Measurements from ENCODE around the gene CXCR2.
"Not testable (repeated sequence)": the region's sequence is repeated elsewhere in the genome, so short reads cannot be mapped to it uniquely, and the experiment has no call there.

Gene CXCR2

DNA sequence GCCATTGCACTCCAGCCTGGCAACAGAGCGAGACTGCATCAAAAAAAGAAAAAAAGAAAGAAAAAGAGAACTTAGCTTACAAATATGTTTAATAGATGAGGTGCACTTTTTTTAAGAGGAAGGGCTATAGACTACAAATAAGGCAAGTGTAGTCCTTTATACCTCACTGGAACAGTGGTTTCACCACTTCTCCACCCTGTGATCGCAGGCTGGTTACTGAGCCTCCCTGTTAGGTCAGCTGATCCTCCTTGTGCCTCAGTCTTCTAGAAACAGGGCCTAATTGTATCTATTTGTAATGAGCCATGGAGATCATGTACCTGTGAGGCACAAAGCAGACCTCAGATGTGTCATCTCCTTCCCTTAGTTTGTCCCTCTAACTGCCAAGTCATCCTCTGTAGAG lies 4.5 kb downstream of the CXCR2 start:
- no peak for DNase-seq (ENCODE audit: low read depth, low spot score)

DNA sequence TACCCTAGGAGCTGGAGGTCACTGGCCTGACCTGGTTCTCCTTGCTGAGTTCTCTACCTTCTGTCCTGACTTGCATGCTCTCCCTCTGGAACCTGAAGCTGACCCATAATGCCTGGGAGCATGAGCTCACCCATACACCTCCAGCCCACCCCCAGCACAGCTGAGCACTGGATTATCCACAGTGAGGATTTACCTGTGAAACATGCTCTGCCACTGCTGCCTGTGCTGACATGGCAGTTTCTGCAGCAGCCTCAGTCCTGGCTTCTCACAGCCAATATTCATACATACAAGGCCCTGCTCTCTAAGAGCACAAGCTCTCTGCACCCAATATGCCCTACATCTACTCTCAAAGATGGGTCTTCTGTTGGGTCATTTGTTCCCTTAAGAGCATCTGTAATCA lies 5.0 kb downstream of the CXCR2 start:
- DNase-seq (ENCODE audit: low read depth, low spot score), result no peak

DNA sequence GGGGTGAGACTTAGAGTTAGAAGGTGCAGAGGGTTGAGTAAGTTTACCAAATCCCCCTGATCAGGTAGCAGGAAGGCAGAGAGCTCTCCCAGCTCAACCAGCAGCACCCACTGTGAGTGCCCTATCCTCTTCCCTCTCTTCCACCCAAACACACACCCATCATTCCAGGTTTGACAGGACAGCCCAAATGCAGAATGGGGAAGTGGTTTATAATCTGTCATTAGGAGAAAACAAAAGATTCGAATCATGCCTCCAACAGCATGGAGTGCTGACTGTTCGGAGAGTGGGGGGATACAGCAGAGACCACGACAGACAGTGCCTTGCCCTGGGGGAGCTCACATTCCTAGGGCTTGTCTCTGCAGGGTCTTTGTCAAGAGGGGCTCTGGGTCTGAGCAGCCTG lies 11.7 kb downstream of the CXCR2 start:
- no peak for DNase-seq (ENCODE audit: low read depth, low spot score)

DNA sequence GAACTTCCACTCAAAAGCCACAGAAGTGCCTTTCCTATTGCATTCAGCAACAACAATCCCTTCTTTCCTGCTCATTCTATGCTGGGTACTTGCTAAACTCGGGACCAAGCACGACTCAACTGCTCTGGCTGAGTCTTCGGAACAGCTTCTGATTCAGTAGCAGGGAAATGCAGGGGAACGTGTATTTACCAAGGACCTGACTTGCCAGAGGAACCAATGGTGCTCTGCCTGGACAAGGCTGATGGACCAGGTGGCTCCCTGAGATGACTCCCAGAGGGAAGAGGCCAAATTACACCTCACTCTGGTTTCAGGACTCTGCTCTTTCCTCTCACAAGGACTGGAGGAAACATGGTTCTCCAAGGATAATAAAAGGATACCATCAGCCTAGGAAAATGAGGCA lies 12.2 kb downstream of the CXCR2 start:
- DNase-seq (ENCODE audit: low read depth, low spot score), result no peak

DNA sequence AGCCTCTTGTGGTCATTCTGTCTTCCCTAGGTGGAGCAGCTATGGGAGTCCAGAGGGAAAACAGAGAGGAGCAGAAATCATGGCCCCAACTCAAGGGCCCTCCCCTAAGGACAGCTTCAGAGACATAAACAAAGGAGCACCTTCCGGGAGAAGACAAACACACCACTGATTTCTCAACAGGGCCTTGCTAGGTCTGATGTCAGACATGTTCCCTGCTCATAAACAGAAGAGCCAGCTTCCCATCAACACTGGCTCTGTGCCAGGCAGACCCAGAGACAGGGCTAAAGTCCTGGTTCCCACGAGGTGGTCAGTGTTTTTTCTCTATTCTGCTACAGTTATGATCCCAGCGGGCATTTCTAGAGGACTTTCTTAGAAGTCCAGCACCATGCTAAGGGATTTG lies 19.3 kb downstream of the CXCR2 start:
- no peak for DNase-seq (ENCODE audit: low read depth, low spot score)

DNA sequence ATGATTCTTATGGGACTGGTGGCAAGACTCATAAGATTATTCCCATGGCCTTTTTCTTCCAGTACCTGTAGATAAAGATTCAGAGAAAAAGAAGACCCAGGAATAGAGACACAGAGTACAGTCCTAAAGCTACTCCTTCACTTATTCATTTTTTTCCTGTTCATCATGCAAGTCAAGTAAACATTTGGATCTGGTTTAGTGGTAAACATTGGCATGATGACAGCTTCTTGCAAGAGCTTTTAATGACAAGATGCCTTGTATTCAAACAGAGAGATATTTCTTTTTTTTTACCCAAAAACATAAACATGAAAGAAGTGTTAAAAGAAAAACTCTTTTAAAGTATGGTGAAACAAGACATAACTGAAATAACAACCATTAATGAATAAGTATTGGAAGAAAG lies 20.2 kb downstream of the CXCR2 start:
- DNase-seq (ENCODE audit: low read depth, low spot score), result no peak

DNA sequence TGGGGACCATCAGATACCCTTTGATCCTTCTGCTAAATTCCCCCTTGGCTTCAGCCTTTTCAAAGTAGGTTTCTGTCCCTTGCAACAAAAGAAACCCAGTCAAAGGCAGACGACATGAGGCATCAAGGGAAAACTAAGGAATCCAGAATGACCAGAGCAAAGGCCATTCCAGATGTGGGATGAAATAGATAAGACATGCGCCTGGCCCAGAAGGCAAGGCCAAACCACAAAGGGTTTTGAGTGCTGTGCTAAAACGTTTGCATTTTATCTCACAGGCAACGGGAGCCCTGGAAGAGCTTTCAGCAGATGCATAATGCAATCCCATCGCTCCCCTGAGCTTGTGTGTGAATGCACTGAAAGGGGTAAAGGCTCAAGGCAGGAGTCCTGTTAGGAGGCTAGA lies 23.3 kb downstream of the CXCR2 start:
- no peak for DNase-seq (ENCODE audit: low read depth, low spot score)

DNA sequence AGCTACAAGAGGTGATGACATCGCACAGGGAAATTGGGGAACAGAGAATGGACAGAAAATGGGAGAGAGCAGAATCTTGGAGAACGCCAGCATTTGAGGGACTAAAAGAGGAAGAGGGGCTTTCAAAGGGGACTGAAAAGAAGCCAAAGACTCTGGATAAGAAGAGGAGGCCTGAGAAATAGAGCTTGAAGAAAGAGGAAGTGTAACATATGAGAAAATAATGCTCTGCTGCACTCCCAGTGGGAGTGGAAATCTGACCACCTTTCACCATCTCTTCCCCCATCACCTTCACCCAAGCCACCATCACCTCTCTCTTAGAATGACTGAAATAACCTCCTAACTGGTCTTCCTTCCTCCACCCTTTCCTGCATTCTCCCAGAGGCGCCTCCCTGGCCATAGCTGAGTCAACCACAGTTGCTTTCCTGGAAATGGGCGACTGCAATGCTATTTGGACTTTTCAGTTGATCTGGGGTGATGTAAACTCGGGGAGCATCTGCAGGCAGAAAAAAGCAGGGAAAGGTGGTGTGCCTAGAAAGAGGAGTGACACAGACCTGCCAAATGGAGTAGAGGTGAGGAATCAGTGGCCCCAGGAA lies 24.1 kb downstream of the CXCR2 start:
- no peak for DNase-seq (ENCODE audit: low read depth, low spot score)

DNA sequence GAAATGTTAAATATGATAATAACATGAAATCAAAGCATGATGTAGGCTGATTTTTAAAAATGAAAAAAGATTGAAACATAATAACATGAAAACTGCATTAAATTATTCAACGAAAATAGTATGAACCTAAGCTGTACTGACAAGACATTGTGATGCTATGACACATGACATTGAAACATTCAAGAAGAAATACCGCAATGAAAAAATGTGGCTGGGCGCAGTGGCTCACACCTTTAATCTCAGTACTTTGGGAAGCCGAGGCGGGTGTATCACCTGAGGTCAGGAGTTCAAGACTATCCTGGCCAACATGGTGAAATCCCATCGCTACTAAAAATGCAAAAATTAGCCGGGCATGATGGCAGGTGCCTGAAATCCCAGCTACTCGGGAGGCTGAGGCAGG lies 26.3 kb downstream of the CXCR2 start:
- DNase-seq (ENCODE audit: low read depth, low spot score), result no peak

DNA sequence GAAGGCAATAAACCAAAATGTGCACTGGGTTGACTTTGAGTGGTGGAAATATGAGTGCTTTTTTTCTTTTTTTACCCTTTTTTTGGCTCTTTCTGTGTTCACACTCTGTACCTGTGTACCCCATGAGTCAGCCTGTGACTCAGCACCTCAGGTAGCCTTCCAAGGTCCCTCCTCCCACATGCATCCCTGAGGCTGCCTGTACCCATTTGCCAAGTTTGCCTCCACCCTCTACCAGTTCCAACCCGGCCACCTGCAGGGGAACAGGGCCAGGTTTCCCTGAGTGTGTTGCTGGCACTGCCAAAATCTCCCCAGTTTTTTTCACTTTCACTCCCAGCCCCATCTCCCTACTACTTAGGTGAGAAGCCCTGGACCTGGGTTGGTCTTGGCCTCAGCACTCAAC lies 26.9 kb downstream of the CXCR2 start:
- no peak for DNase-seq (ENCODE audit: low read depth, low spot score)

DNA sequence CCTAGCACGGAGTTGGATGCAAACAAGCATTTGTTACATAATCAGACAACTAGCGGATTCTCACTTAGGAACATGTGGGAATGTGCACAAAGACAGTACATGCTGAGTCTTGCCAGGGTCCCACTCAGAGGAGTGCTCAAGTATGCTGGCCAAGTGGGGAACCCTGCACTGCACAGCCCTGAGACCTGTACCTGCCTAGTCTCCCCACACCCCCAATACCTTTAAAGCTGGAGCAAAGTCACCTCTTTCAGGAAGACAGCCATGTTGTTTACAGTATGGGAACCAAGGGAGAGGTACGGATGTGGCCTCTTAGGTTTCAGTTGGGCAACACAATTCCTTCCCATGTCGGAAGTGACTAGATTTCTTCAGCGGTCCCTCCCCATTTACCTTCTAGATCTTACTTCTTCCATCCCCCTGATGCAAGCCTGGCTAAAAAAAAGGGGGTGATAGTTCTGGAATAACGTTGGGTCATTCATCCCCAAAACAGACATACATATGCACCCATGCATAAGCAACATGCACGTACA lies 30.2 kb downstream of the CXCR2 start:
- DNase-seq (ENCODE audit: low read depth, low spot score), result no peak

DNA sequence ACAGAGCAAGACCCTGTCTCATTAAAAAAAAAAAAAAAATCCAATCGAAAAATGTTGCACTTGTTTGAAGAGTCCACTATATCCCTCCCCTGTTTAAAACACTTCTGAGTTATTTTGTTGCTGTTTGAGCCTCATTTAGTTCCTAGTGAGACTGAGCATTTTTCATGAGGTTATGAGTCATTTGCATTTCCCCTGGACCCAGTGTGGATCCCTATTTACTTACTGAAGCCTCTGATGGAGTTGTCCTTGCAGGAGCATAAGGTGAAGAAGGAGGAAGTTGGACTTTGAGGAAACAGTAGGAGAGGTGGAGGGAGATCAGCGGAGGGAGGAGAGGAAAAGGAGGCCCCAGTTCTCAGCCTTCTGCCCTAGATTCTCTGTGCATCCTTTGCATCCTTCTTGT lies 35.8 kb downstream of the CXCR2 start:
- no peak for DNase-seq (ENCODE audit: low read depth, low spot score)

DNA sequence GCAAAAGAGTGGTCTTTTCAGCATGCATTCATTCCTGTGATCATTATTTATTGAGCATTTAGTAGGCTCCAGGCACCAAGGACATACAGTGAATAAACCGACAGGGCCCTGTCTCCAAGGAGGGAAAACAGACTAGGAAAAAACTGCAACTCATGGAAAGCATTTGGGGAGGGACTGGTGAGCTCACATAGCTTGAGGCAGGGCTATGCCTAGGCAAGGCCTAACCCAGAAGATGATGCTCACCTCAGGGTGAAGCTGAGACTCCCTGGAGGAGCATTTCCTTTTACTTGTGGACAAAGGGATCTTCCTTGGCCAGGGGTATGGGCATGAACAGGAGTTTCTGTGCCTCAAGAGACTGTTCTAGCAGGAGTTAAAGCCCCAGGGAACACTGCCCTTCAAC lies 37.0 kb downstream of the CXCR2 start:
- no peak for DNase-seq (ENCODE audit: low read depth, low spot score)

DNA sequence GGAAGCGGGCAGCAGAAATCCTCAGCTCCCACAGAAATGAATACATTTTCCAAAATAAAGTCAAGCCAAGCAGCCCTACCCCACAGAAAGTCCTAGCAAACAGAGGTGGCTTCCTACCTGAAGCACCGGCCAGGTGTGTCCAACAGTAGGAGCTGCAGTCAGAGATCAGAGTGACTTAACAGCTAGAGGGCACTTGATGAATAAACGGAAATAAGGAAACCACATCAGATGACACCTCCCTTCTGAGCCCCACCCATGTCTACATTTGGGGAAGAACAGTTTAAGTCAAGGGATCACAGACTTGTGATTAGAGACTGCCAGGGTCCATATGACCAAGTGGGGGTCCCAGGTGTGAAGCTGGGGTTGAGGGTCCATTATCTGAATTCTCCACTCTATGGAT lies 41.0 kb downstream of the CXCR2 start, which contains the start of gene CXCR1:
Gene CXCR1 (minus strand): TSS at position 172 of the 400 bp plus-strand sequence. CDS start 1,751 bp downstream, outside the sequence.
- no peak for DNase-seq (ENCODE audit: low read depth, low spot score)

DNA sequence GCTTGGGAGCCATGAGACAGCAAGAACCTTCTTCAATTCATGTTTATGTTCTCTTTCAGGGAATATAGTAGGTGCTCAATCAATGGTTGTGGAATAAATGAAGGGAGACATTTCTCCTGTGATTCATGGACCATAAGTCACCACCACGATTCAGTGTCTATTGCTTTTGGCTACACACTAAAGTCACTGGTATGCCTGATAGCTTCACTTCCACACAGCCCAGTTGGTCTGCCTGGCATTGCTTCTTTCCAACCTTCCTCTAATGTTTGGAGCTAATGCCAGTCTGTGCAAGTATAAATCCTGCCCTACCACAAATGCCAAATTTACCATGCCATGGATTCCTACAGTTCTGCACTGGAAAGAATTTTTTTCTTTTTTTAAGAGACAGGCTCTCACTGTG lies 42.2 kb downstream of the CXCR2 start:
- DNase-seq (ENCODE audit: low read depth, low spot score), result no peak

DNA sequence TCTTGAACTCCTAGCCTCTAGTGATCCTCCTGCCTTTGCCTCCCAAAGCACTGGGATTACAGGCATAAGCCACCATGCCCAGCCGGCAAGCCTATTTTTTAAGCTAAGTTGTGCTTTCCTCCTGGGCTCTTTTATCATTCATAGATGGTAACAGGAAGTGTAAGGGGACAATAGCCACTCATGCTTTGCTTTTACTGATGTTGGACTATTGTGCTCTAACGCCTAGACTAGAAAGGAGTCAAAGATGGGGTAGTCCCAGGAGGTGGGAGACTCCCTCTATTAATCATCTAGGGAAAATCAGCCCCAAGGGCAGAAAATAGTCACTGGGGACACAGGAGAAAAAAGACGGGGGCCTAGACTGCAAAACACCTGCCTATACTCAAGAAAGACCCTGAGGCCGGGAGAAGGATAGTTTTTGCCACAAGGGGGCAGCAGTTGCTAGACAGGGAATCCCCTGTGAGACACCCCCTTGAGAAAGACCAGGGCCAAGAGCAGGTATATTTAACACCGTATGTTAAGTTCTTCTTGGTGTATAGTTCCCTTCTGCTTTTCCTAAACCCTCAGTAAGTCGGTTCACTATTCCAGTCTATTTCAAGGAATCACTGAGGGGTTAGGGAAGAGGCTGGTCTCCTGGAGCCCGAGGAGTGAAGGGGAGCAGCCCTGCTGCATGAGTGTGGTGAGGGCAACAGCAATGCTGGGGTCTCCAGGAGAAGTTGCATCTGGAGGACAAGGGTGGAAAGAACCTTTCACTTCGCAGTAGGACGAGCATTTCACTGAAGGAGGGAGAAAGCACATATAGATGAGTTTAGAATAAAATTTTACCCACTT lies 43.0 kb downstream of the CXCR2 start:
- DNase-seq (ENCODE audit: low read depth, low spot score), result peak; percentile 31

DNA sequence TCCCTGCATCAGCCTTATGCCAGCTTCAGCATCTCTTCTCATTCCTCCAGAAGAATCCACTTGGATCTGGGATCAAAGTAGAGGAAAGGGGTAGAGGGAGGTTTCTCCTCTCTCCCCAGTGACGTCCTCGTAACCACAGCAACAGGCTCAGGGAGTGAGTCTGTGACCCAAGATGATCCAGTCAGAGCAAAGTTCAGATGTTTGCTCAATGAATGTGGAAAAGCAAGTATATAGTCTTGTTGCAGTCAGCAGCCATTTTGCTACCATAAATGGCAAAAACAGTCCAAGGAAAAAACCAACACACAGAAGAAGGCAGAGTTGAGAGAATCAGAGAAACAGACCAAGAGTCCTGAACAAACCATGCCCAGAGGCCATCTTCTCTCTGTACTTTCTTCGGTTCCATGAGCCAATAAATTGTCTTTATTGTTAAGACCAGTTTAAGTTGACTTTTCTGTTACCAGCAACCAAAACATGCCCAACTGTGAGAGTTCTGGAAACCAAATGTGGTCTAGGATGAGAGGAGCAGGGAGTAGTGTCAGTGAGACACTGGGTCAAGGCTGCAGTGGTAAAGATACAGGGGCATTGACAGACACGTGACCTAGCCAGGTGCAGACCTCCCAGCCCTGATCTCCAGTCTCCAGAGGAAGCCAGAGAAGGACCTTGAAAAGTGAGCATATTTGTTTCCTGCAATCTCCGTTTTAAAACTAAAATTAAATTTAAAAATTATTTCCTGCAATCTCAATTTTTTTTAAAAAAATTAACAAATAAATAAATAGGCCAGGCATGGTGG lies 44.1 kb downstream of the CXCR2 start:
- DNase-seq (ENCODE audit: low read depth, low spot score), result no peak

DNA sequence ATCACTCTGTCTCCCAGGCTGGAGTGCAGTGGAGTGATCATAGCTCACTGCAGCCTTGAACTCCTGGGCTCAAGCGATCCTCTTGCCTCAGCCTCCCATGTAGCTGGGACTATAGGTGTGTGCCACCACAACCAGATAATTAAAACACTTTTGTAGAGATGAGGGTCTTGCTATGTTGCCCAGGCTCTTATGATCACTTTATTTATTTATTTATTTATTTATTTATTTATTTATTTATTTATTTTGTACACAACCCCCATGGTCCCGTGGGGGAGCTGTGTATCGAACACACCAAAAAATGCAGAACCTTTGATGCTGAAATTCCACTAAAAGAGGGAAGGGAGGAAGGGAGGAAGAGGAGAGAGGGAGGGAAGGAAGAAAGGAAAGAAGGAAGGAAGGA lies 45.9 kb downstream of the CXCR2 start:
- DNase-seq (ENCODE audit: low read depth, low spot score), result not testable (repeated sequence)

DNA sequence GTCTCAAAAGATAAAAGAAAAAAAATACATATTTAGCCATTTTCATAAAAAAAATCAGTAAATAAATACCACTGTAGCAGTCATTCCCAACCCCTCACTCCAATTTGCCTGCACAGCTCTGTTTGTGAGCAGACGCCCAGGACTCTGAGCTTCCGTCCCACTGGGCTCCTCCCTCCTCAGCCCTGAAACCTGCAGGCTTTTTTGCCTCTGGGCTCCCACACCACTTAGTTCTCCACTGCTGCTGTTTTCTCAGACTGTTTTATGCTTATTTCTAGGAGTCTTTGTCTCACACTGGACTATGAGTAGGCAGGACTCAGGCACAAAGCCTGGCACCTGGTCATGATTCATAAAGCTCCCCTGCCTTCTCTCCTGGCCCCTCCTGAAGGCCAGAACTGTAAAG lies 47.0 kb downstream of the CXCR2 start:
- no peak for DNase-seq (ENCODE audit: low read depth, low spot score)

DNA sequence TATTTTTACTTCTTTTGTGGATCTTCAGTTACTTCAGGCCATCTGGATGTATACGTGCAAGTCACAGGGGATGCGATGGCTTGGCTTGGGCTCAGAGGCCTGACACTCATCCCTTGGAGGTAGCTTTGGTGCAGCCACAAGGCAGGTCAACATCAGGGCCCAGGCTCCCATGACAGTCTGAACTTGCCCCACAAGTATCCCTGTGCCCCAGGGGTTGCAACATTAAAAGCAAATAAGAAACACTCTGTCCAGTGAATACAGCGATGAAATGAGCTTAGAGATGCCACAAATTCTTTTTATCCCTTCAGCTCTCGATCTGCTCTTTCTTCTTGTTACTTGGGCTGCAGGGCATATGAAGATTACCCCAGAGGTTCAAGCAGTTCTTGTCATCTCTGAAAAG lies 54.0 kb downstream of the CXCR2 start:
- DNase-seq (ENCODE audit: low read depth, low spot score), result no peak

DNA sequence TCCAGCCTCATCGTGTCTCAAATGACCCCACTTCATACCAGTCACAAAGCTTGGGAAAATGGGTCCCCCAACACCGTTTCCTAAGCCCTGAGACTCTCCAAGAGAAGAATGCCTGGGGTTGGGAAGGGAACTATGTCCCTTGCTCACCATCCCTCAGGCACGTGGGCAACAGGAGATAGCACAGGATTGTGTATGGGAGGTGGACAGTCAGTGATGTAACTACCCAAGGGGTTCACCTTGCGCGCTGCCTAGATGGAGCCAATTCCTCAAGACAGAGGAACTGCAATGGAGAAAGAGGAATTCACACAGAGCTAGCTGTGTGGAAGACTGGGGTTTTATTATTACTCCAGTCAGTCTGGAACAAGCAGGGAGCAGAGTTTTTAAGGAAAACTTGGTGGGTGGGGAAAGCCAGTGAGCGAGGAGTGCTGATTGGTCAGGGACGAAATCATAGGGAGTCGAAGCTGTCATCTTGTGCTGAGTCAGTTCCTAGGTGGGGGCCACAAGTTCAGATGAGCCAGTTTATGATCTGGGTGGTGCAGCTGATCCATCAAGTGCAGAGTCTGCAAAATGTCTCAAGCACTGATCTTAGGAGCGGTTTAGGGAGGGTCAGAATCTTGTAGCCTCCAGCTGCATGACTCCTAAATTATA lies 54.8 kb downstream of the CXCR2 start:
- no peak for DNase-seq (ENCODE audit: low read depth, low spot score)

DNA sequence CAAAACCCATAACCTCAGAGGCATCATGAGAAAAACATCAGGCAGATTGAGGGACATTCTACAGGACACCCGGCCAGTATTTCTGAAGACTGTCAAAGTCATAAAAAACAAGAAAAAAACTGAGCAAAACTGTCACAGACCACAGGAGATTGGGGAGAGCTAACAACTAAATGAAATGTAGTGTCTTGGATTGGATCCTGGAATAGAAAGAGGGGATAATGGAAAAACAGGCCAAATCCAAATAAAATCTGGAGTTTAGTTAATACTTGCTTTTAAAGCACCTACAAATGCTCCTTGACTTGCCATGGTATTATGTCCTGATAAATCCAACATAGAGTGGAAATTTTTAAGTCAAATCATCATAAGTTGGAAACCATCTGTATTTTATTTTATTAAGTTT lies 58.5 kb downstream of the CXCR2 start:
- no peak for DNase-seq (ENCODE audit: low read depth, low spot score)

Measured in astrocyte of the hippocampus (primary cell).